ENCODE results near the gene IRF6. TPM values are rescaled to one million over a fixed set of nuclear protein-coding genes. Genes with fewer than 3 reads are reported as not detected.

Gene IRF6
- 0.86 TPM for total RNA-seq
- 1 to 10 TPM in 2 of 4 donors, under 1 TPM in 2; 0.21 to 1.9 (median 0.93) TPM for polyA plus RNA-seq

GRCh38 chr1:209805875-209806760 lies at the start of gene IRF6:
TSS of gene IRF6 (minus strand) at chr1:209806142. CDS start at chr1:209801413, 4,729 bp downstream.
- peaks cover 4% of the 10 kb centered on the region for H3K27me3 ChIP-seq (ENCODE audit: control insufficient read depth, insufficient read depth, low read length)
- peak within 1 kb of the TSS; percentile 86 to 94 (median 90) for H3K4me3 Mint-ChIP-seq
- peak within 1 kb of the TSS; percentile 74 to 91 (median 86) for H3K27ac Mint-ChIP-seq
- ATAC-seq (ENCODE audit: low read depth in 2 of 2), result peak; percentile 75 to 77
- H3K27me3 Mint-ChIP-seq, result peaks cover 21% of the 10 kb centered on the region
- peak; percentile 73 to 82 (median 79) for DNase-seq
- H3K27ac ChIP-seq (ENCODE audit: insufficient read depth, low read length, poor library complexity, severe bottlenecking), result peak within 1 kb of the TSS; percentile 28
- H3K4me1 ChIP-seq (ENCODE audit: control insufficient read depth, insufficient read depth, low read length, poor library complexity, severe bottlenecking), result peaks cover 6% of the 10 kb centered on the region
- H3K9me3 ChIP-seq (ENCODE audit: control insufficient read depth in 2 of 2, low read length in 2 of 2), result no peaks in the 10 kb centered on the region
- H3K4me1 Mint-ChIP-seq, result peaks cover 0 to 10% (median 4%) of the 10 kb centered on the region in 4 donors
- H3K9me3 Mint-ChIP-seq, result peaks cover 0 to 1% (median 0%) of the 10 kb centered on the region in 7 donors
- no peaks in the 10 kb centered on the region for H3K36me3 ChIP-seq (ENCODE audit: control insufficient read depth, insufficient read depth, low read length)
- peak within 1 kb of the TSS; percentile 75 for H3K4me3 ChIP-seq (ENCODE audit: low read depth, low read length)
- no peaks in the 10 kb centered on the region for H3K36me3 Mint-ChIP-seq

- no peaks in the 10 kb centered on the region for H3K4me1 ChIP-seq (ENCODE audit: control insufficient read depth, insufficient read depth, low read length, poor library complexity, severe bottlenecking)
- peaks cover 40% of the 10 kb centered on the region for H3K36me3 ChIP-seq (ENCODE audit: control insufficient read depth, insufficient read depth, low read length)
- H3K9me3 ChIP-seq (ENCODE audit: control insufficient read depth in 2 of 2, low read length in 2 of 2), result no peaks in the 10 kb centered on the region
- no peak for ATAC-seq (ENCODE audit: low read depth in 2 of 2)
- Mint-ChIP-seq H3K4me3 (no peak overlapping the region), H3K27me3 (no peaks in the 10 kb centered on the region), H3K9me3 (no peaks in the 10 kb centered on the region), H3K27ac (peak overlapping the region in 1 of 3 donors; percentile 20), H3K36me3 (peaks cover 40% of the 10 kb centered on the region), H3K4me1 (peaks cover 0 to 2% (median 0%) of the 10 kb centered on the region in 4 donors)
- H3K27ac ChIP-seq (ENCODE audit: insufficient read depth, low read length, poor library complexity, severe bottlenecking), result no peak overlapping the region
- DNase-seq, result no peak
- no peaks in the 10 kb centered on the region for H3K27me3 ChIP-seq (ENCODE audit: control insufficient read depth, insufficient read depth, low read length)
- H3K4me3 ChIP-seq (ENCODE audit: low read depth, low read length), result no peak overlapping the region
Measured at GRCh38 chr1:209855623-209856022, 49.7 kb upstream of the IRF6 start.

GRCh38 chr1:209855006-209855405 lies 49.1 kb upstream of the IRF6 start:
- Histone ChIP-seq H3K4me3 (ENCODE audit: low read depth, low read length) (no peak overlapping the region), H3K36me3 (ENCODE audit: control insufficient read depth, insufficient read depth, low read length) (peaks cover 46% of the 10 kb centered on the region), H3K27ac (ENCODE audit: insufficient read depth, low read length, poor library complexity, severe bottlenecking) (no peak overlapping the region), H3K4me1 (ENCODE audit: control insufficient read depth, insufficient read depth, low read length, poor library complexity, severe bottlenecking) (no peaks in the 10 kb centered on the region), H3K9me3 (ENCODE audit: control insufficient read depth in 2 of 2, low read length in 2 of 2) (no peaks in the 10 kb centered on the region), H3K27me3 (ENCODE audit: control insufficient read depth, insufficient read depth, low read length) (no peaks in the 10 kb centered on the region)
- Mint-ChIP-seq H3K27me3 (no peaks in the 10 kb centered on the region), H3K36me3 (peaks cover 44% of the 10 kb centered on the region), H3K27ac (peak overlapping the region in 1 of 3 donors; percentile 55), H3K9me3 (no peaks in the 10 kb centered on the region), H3K4me1 (peaks cover 0 to 6% (median 0%) of the 10 kb centered on the region in 4 donors), H3K4me3 (no peak overlapping the region)
- no peak for DNase-seq
- ATAC-seq (ENCODE audit: low read depth in 2 of 2), result no peak

- no peaks in the 10 kb centered on the region for H3K27me3 Mint-ChIP-seq
- ATAC-seq (ENCODE audit: low read depth in 2 of 2) (no peak), DNase-seq (no peak)
- Histone ChIP-seq H3K9me3 (ENCODE audit: control insufficient read depth in 2 of 2, low read length in 2 of 2) (no peaks in the 10 kb centered on the region), H3K27ac (ENCODE audit: insufficient read depth, low read length, poor library complexity, severe bottlenecking) (no peak overlapping the region), H3K4me1 (ENCODE audit: control insufficient read depth, insufficient read depth, low read length, poor library complexity, severe bottlenecking) (no peaks in the 10 kb centered on the region), H3K4me3 (ENCODE audit: low read depth, low read length) (no peak overlapping the region), H3K27me3 (ENCODE audit: control insufficient read depth, insufficient read depth, low read length) (no peaks in the 10 kb centered on the region), H3K36me3 (ENCODE audit: control insufficient read depth, insufficient read depth, low read length) (peaks cover 54% of the 10 kb centered on the region)
- H3K4me1 Mint-ChIP-seq, result peaks cover 0 to 7% (median 0%) of the 10 kb centered on the region in 4 donors
- H3K9me3 Mint-ChIP-seq, result no peaks in the 10 kb centered on the region
- no peak overlapping the region for H3K27ac Mint-ChIP-seq
- no peak overlapping the region for H3K4me3 Mint-ChIP-seq
- peaks cover 45% of the 10 kb centered on the region for H3K36me3 Mint-ChIP-seq
Measured at GRCh38 chr1:209854196-209854595, 48.3 kb upstream of the IRF6 start.

GRCh38 chr1:209853676-209854075 lies 47.7 kb upstream of the IRF6 start:
- Mint-ChIP-seq H3K27me3 (no peaks in the 10 kb centered on the region), H3K9me3 (no peaks in the 10 kb centered on the region), H3K36me3 (peaks cover 45% of the 10 kb centered on the region), H3K4me3 (no peak overlapping the region), H3K4me1 (peaks cover 0 to 7% (median 0%) of the 10 kb centered on the region in 4 donors), H3K27ac (peak overlapping the region in 1 of 3 donors; percentile 13)
- Histone ChIP-seq H3K27ac (ENCODE audit: insufficient read depth, low read length, poor library complexity, severe bottlenecking) (no peak overlapping the region), H3K4me3 (ENCODE audit: low read depth, low read length) (no peak overlapping the region), H3K4me1 (ENCODE audit: control insufficient read depth, insufficient read depth, low read length, poor library complexity, severe bottlenecking) (no peaks in the 10 kb centered on the region), H3K36me3 (ENCODE audit: control insufficient read depth, insufficient read depth, low read length) (peaks cover 60% of the 10 kb centered on the region), H3K9me3 (ENCODE audit: control insufficient read depth in 2 of 2, low read length in 2 of 2) (no peaks in the 10 kb centered on the region), H3K27me3 (ENCODE audit: control insufficient read depth, insufficient read depth, low read length) (no peaks in the 10 kb centered on the region)
- no peak for DNase-seq
- ATAC-seq (ENCODE audit: low read depth in 2 of 2), result no peak

GRCh38 chr1:209850342-209850979 lies 44.5 kb upstream of the IRF6 start:
- Mint-ChIP-seq H3K27ac (peak overlapping the region in 1 of 3 donors; percentile 16), H3K4me3 (no peak overlapping the region), H3K27me3 (no peaks in the 10 kb centered on the region), H3K36me3 (peaks cover 50% of the 10 kb centered on the region), H3K9me3 (no peaks in the 10 kb centered on the region), H3K4me1 (peaks cover 4 to 22% (median 7%) of the 10 kb centered on the region in 4 donors)
- peaks cover 82% of the 10 kb centered on the region for H3K36me3 ChIP-seq (ENCODE audit: control insufficient read depth, insufficient read depth, low read length)
- H3K9me3 ChIP-seq (ENCODE audit: control insufficient read depth in 2 of 2, low read length in 2 of 2), result no peaks in the 10 kb centered on the region
- ATAC-seq (ENCODE audit: low read depth in 2 of 2), result no peak
- H3K4me3 ChIP-seq (ENCODE audit: low read depth, low read length), result no peak overlapping the region
- peak in 1 of 3 donors; percentile 16 for DNase-seq
- H3K27ac ChIP-seq (ENCODE audit: insufficient read depth, low read length, poor library complexity, severe bottlenecking), result no peak overlapping the region
- H3K4me1 ChIP-seq (ENCODE audit: control insufficient read depth, insufficient read depth, low read length, poor library complexity, severe bottlenecking), result no peaks in the 10 kb centered on the region
- H3K27me3 ChIP-seq (ENCODE audit: control insufficient read depth, insufficient read depth, low read length), result no peaks in the 10 kb centered on the region

GRCh38 chr1:209849388-209849787 lies 43.4 kb upstream of the IRF6 start:
- Histone ChIP-seq H3K4me3 (ENCODE audit: low read depth, low read length) (no peak overlapping the region), H3K27me3 (ENCODE audit: control insufficient read depth, insufficient read depth, low read length) (no peaks in the 10 kb centered on the region), H3K27ac (ENCODE audit: insufficient read depth, low read length, poor library complexity, severe bottlenecking) (no peak overlapping the region), H3K9me3 (ENCODE audit: control insufficient read depth in 2 of 2, low read length in 2 of 2) (no peaks in the 10 kb centered on the region), H3K36me3 (ENCODE audit: control insufficient read depth, insufficient read depth, low read length) (peaks cover 87% of the 10 kb centered on the region), H3K4me1 (ENCODE audit: control insufficient read depth, insufficient read depth, low read length, poor library complexity, severe bottlenecking) (no peaks in the 10 kb centered on the region)
- H3K27ac Mint-ChIP-seq, result peak overlapping the region in 1 of 3 donors; percentile 72
- no peak for DNase-seq
- ATAC-seq (ENCODE audit: low read depth in 2 of 2), result no peak
- H3K36me3 Mint-ChIP-seq, result peaks cover 47% of the 10 kb centered on the region
- no peaks in the 10 kb centered on the region for H3K27me3 Mint-ChIP-seq
- H3K9me3 Mint-ChIP-seq, result no peaks in the 10 kb centered on the region
- no peak overlapping the region for H3K4me3 Mint-ChIP-seq
- H3K4me1 Mint-ChIP-seq, result peaks cover 4 to 22% (median 7%) of the 10 kb centered on the region in 4 donors

Data from CD4-positive, CD25-positive, alpha-beta regulatory T cell (primary cell).